Fibroblast of skin of right biceps (primary cell): Measurements from ENCODE around the gene CADM1.
A peak's percentile ranks its signal among the peaks of the same experiment; 100 is the strongest.

Experiments
- DNase-seq: peaks from one replicate; pipeline ENCODE4 v3.0.0-alpha.2; 2013

The CADM1 gene

GRCh38 chr11:115515647-115516395 lies 11.6 kb upstream of the CADM1 start:
- no peak for DNase-seq

- no peak for DNase-seq
These were observed 2.9 kb upstream of the CADM1 start for GRCh38 chr11:115506954-115507675.

GRCh38 chr11:115505175-115505574 lies 960 bp upstream of the CADM1 start:
- no peak for DNase-seq

GRCh38 chr11:115503886-115504275 lies 334 bp downstream of the CADM1 start:
- no peak for DNase-seq

GRCh38 chr11:115503083-115503885 lies 931 bp downstream of the CADM1 start:
- DNase-seq = peak; percentile 79

- no peak for DNase-seq
These were observed 1.6 kb downstream of the CADM1 start for GRCh38 chr11:115502636-115503082.

GRCh38 chr11:115501893-115502589 lies 2.2 kb downstream of the CADM1 start:
- DNase-seq = no peak

GRCh38 chr11:115501502-115501892 lies 2.7 kb downstream of the CADM1 start:
- DNase-seq = no peak

GRCh38 chr11:115500547-115501501 lies 3.4 kb downstream of the CADM1 start:
- no peak for DNase-seq

- no peak for DNase-seq
These were observed 4.3 kb downstream of the CADM1 start for GRCh38 chr11:115499891-115500290.

GRCh38 chr11:115499241-115499799 lies 4.9 kb downstream of the CADM1 start:
- DNase-seq = no peak

GRCh38 chr11:115498354-115498753 lies 5.9 kb downstream of the CADM1 start:
- no peak for DNase-seq

- DNase-seq = no peak
These were observed 6.9 kb downstream of the CADM1 start for GRCh38 chr11:115497303-115497702.

- no peak for DNase-seq
These were observed 7.3 kb downstream of the CADM1 start for GRCh38 chr11:115496892-115497291.

- DNase-seq = no peak
These were observed 10.3 kb downstream of the CADM1 start for GRCh38 chr11:115493905-115494304.

- DNase-seq = no peak
These were observed 10.7 kb downstream of the CADM1 start for GRCh38 chr11:115493488-115493887.

- DNase-seq = no peak
These were observed 14.7 kb downstream of the CADM1 start for GRCh38 chr11:115489466-115489865.

GRCh38 chr11:115488945-115489344 lies 15.3 kb downstream of the CADM1 start:
- DNase-seq = peak; percentile 93

GRCh38 chr11:115481528-115481927 lies 22.7 kb downstream of the CADM1 start:
- DNase-seq = no peak

GRCh38 chr11:115480611-115481010 lies 23.6 kb downstream of the CADM1 start:
- DNase-seq = no peak

GRCh38 chr11:115477410-115477809 lies 26.8 kb downstream of the CADM1 start:
- DNase-seq = no peak
